Measurements from ENCODE around the gene GPR26. TPM values are rescaled to one million over a fixed set of nuclear protein-coding genes. Genes with fewer than 3 reads are reported as not detected.

GPR26 gene, protein sequence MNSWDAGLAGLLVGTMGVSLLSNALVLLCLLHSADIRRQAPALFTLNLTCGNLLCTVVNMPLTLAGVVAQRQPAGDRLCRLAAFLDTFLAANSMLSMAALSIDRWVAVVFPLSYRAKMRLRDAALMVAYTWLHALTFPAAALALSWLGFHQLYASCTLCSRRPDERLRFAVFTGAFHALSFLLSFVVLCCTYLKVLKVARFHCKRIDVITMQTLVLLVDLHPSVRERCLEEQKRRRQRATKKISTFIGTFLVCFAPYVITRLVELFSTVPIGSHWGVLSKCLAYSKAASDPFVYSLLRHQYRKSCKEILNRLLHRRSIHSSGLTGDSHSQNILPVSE
- total RNA-seq (2022; extraction: Qiagen RNA extraction): not detected in 5 replicates

DNA sequence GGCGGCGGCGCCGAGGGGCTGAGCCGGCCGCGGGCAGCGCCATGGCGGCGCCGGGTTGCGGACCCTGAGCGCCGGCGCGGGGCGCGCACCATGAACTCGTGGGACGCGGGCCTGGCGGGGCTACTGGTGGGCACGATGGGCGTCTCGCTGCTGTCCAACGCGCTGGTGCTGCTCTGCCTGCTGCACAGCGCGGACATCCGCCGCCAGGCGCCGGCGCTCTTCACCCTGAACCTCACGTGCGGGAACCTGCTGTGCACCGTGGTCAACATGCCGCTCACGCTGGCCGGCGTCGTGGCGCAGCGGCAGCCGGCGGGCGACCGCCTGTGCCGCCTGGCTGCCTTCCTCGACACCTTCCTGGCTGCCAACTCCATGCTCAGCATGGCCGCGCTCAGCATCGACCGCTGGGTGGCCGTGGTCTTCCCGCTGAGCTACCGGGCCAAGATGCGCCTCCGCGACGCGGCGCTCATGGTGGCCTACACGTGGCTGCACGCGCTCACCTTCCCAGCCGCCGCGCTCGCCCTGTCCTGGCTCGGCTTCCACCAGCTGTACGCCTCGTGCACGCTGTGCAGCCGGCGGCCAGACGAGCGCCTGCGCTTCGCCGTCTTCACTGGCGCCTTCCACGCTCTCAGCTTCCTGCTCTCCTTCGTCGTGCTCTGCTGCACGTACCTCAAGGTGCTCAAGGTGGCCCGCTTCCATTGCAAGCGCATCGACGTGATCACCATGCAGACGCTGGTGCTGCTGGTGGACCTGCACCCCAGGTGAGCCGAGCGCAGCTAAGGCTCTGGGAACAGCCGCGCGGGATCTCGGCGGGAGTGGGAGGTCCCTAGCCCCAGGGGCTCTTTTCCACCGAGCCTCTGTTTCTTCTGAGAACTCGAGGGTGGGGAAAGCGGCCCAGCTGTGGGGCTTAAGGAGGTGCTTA is at the start of gene GPR26:
GPR26 (plus strand) TSS at position 38 of the 919 bp plus-strand sequence; CDS start at position 91, 53 bp downstream.

Other genes starting within 250 kb of the GPR26 start
- not detected in 5 replicates for gene CPXM2, start 225.5 kb downstream of the GPR26 start, total RNA-seq (2022; extraction: Qiagen RNA extraction)

Data from A549 treated with AZD2906 at 1 μM for 4 hours (cell line).